MG63 (cell line): ENCODE results near the gene AFAP1L1. TPM values are rescaled to one million over a fixed set of nuclear protein-coding genes. Genes with fewer than 3 reads are reported as not detected.
"Not testable (repeated sequence)": the region's sequence is repeated elsewhere in the genome, so short reads cannot be mapped to it uniquely, and the experiment has no call there.

Source experiments
- DNase-seq: peaks from one replicate; pipeline ENCODE4 v3.0.0-alpha.2; 2020
- H3K27me3 ChIP-seq: fragments of 250-450 bp; sonication (Bioruptor Pico); 2 replicates; pipeline ENCODE4 v1.5.1; 2020; ENCODE audit warnings: mild to moderate bottlenecking, moderate library complexity
- H3K36me3 ChIP-seq: fragments of 250-450 bp; sonication (Bioruptor Pico); 2 replicates; pipeline ENCODE4 v1.5.1; 2020; ENCODE audit warnings: mild to moderate bottlenecking, moderate library complexity
- H3K4me3 ChIP-seq: fragments of 250-450 bp; sonication (Bioruptor Pico); 2 replicates; pipeline ENCODE4 v1.5.1; 2020; ENCODE audit warnings: mild to moderate bottlenecking, moderate library complexity
- H3K9me3 ChIP-seq: fragments of 250-450 bp; sonication (Bioruptor Pico); 2 replicates; pipeline ENCODE4 v1.5.1; 2020; ENCODE audit warnings: mild to moderate bottlenecking, moderate library complexity
- total RNA-seq: library from RNA; depleted of rRNA; stranded (reverse); fragments of >200 nt; shearing (Covaris generic); gene quantifications from 2 replicates; pipeline ENCODE4 v1.2.3, GENCODE V29; 2014; ENCODE audit warnings: low replicate concordance; rRNA removed

The AFAP1L1 gene
- total RNA-seq, 1 experiment from 2014 or later: 8.1 TPM

- H3K36me3 ChIP-seq: no peaks in the 10 kb centered on the region
- H3K27me3 ChIP-seq: no peaks in the 10 kb centered on the region
- no peaks in the 10 kb centered on the region for H3K9me3 ChIP-seq
- H3K4me3 ChIP-seq: no peak overlapping the region
- no peak for DNase-seq
These were observed 108.9 kb downstream of the AFAP1L1 start for GRCh38 chr5:149380466-149381121.

GRCh38 chr5:149381261-149381985 lies 109.8 kb downstream of the AFAP1L1 start:
- H3K27me3 ChIP-seq: no peaks in the 10 kb centered on the region
- H3K36me3 ChIP-seq: no peaks in the 10 kb centered on the region
- no peak overlapping the region for H3K4me3 ChIP-seq
- no peaks in the 10 kb centered on the region for H3K9me3 ChIP-seq
- no peak for DNase-seq

- Histone ChIP-seq H3K4me3 (no peak overlapping the region), H3K9me3 (no peaks in the 10 kb centered on the region), H3K36me3 (no peaks in the 10 kb centered on the region), H3K27me3 (no peaks in the 10 kb centered on the region)
- peak; percentile 73 for DNase-seq
These were observed 110.3 kb downstream of the AFAP1L1 start for GRCh38 chr5:149381986-149382338.

GRCh38 chr5:149382517-149383220 lies 111.0 kb downstream of the AFAP1L1 start:
- no peaks in the 10 kb centered on the region for H3K27me3 ChIP-seq
- DNase-seq: no peak
- H3K4me3 ChIP-seq: no peak overlapping the region
- H3K36me3 ChIP-seq: no peaks in the 10 kb centered on the region
- H3K9me3 ChIP-seq: no peaks in the 10 kb centered on the region

- no peaks in the 10 kb centered on the region for H3K9me3 ChIP-seq
- DNase-seq: no peak
- no peak overlapping the region for H3K4me3 ChIP-seq
- H3K36me3 ChIP-seq: no peaks in the 10 kb centered on the region
- H3K27me3 ChIP-seq: no peaks in the 10 kb centered on the region
These were observed 111.7 kb downstream of the AFAP1L1 start for GRCh38 chr5:149383399-149383798.

GRCh38 chr5:149386166-149386565 lies 114.5 kb downstream of the AFAP1L1 start:
- no peak overlapping the region for H3K4me3 ChIP-seq
- H3K9me3 ChIP-seq: no peaks in the 10 kb centered on the region
- DNase-seq: no peak
- no peaks in the 10 kb centered on the region for H3K27me3 ChIP-seq
- H3K36me3 ChIP-seq: no peaks in the 10 kb centered on the region

GRCh38 chr5:149387081-149387631 lies 115.5 kb downstream of the AFAP1L1 start:
- H3K27me3 ChIP-seq: no peaks in the 10 kb centered on the region
- H3K36me3 ChIP-seq: no peaks in the 10 kb centered on the region
- H3K4me3 ChIP-seq: no peak overlapping the region
- DNase-seq: no peak
- H3K9me3 ChIP-seq: no peaks in the 10 kb centered on the region

- Histone ChIP-seq H3K9me3 (no peaks in the 10 kb centered on the region), H3K4me3 (no peak overlapping the region), H3K27me3 (no peaks in the 10 kb centered on the region), H3K36me3 (no peaks in the 10 kb centered on the region)
- peak; percentile 42 for DNase-seq
These were observed 116.3 kb downstream of the AFAP1L1 start for GRCh38 chr5:149387982-149388381.

- DNase-seq: no peak
- no peaks in the 10 kb centered on the region for H3K27me3 ChIP-seq
These were observed 117.0 kb downstream of the AFAP1L1 start for GRCh38 chr5:149388498-149389190.

GRCh38 chr5:149389552-149390495 lies 118.2 kb downstream of the AFAP1L1 start:
- Histone ChIP-seq H3K27me3 (no peaks in the 10 kb centered on the region), H3K4me3 (no peak overlapping the region), H3K36me3 (no peaks in the 10 kb centered on the region), H3K9me3 (no peaks in the 10 kb centered on the region)
- no peak for DNase-seq

More at GRCh38 chr5:149388498-149389190, 117.0 kb downstream of the AFAP1L1 start:
- H3K4me3 ChIP-seq: no peak overlapping the region
- H3K9me3 ChIP-seq: no peaks in the 10 kb centered on the region
- H3K36me3 ChIP-seq: no peaks in the 10 kb centered on the region

GRCh38 chr5:149391076-149391475 lies 119.4 kb downstream of the AFAP1L1 start:
- H3K4me3 ChIP-seq, H3K27me3 ChIP-seq, DNase-seq, H3K9me3 ChIP-seq, H3K36me3 ChIP-seq: not testable (repeated sequence)

Other genes with a start within 250 kb of the AFAP1L1 start
- 2.9 and 8.8 TPM in 2 replicates for gene SH3TC2, start 208.8 kb upstream of the AFAP1L1 start, total RNA-seq
- 3.8 and 8.6 TPM in 2 replicates for gene ABLIM3, start 130.4 kb upstream of the AFAP1L1 start, total RNA-seq
- gene GRPEL2, start 73.6 kb downstream of the AFAP1L1 start, total RNA-seq: 30.2 and 49.1 TPM in 2 replicates
- gene PCYOX1L, start 86.2 kb downstream of the AFAP1L1 start, total RNA-seq: 6.4 and 16.6 TPM in 2 replicates
- gene IL17B, start 107.4 kb downstream of the AFAP1L1 start, total RNA-seq: not detected in 2 replicates